ENCODE results near the gene CHD1. TPM values are rescaled to one million over a fixed set of nuclear protein-coding genes. Genes with fewer than 3 reads are reported as not detected.

The CHD1 gene

GRCh38 chr5:98805070-98805469 is 123.7 kb downstream of the CHD1 start:
- no peak overlapping the region for H3K4me3 ChIP-seq (ENCODE audit: low read length in 2 of 2)
- no peak overlapping the region for H3K18ac ChIP-seq (ENCODE audit: low read length)
- no peak overlapping the region for H2BK15ac ChIP-seq (ENCODE audit: low read length)
- H4K8ac ChIP-seq (ENCODE audit: low read depth, low read length) = no peak overlapping the region
- WGBS, 2 donors (ENCODE audit: extremely low coverage in 2 of 2, insufficient read length in 2 of 2, insufficient replicate concordance in 1 of 2) = no CpG with 5 or more reads among the region's 1 CpG
- DNase-seq (ENCODE audit: low spot score) = no peak
- H3K4me1 ChIP-seq (ENCODE audit: control insufficient read depth in 2 of 2, insufficient read depth in 1 of 2, low read depth in 1 of 2, low read length in 2 of 2) = no peaks in the 10 kb centered on the region
- H3K23ac ChIP-seq (ENCODE audit: low read depth, low read length, poor library complexity) = no peak overlapping the region
- no peak overlapping the region for H3K27ac ChIP-seq (replicated peaks; ENCODE audit: low read length)
- no peaks in the 10 kb centered on the region for H3K27me3 ChIP-seq (ENCODE audit: control insufficient read depth in 3 of 3, insufficient read depth in 3 of 3, low read depth in 1 of 3, low read length in 3 of 3)
- H3K14ac ChIP-seq (ENCODE audit: low read length) = no peak overlapping the region
- no peaks in the 10 kb centered on the region for H3K79me1 ChIP-seq (ENCODE audit: low read depth, low read length)
- H2BK5ac ChIP-seq (ENCODE audit: low read length) = no peak overlapping the region
- H3K9ac ChIP-seq (ENCODE audit: low read depth, low read length, poor library complexity) = no peak overlapping the region
- H3K36me3 ChIP-seq (replicated peaks in 1 of 2; ENCODE audit: control insufficient read depth in 2 of 2, insufficient read depth in 2 of 2, low read length in 2 of 2) = no peaks in the 10 kb centered on the region
- no peak overlapping the region for H4K91ac ChIP-seq (ENCODE audit: low read depth, low read length, poor library complexity)
- no peak overlapping the region for H2BK12ac ChIP-seq (ENCODE audit: low read length)
- H2BK120ac ChIP-seq (ENCODE audit: low read depth, low read length) = no peak overlapping the region
- H2AFZ ChIP-seq (ENCODE audit: low read length) = no peak overlapping the region
- H3K4me2 ChIP-seq (ENCODE audit: insufficient read depth, low read length, poor library complexity, severe bottlenecking) = no peak overlapping the region
- H3K9me3 ChIP-seq (replicated peaks in 1 of 2; ENCODE audit: control insufficient read depth in 2 of 2, insufficient read depth in 1 of 2, low read depth in 1 of 2, low read length in 2 of 2) = peaks cover 4 to 20% of the 10 kb centered on the region in 2 donors
- H2AK5ac ChIP-seq (ENCODE audit: low read depth, low read length) = no peak overlapping the region
- H3K4ac ChIP-seq (ENCODE audit: low read length) = no peak overlapping the region

- Histone ChIP-seq H2BK5ac (ENCODE audit: low read length) (no peak overlapping the region), H3K14ac (ENCODE audit: low read length) (no peak overlapping the region), H2BK12ac (ENCODE audit: low read length) (no peak overlapping the region), H3K4me3 (ENCODE audit: low read length in 2 of 2) (no peak overlapping the region), H3K79me1 (ENCODE audit: low read depth, low read length) (no peaks in the 10 kb centered on the region), H2BK120ac (ENCODE audit: low read depth, low read length) (no peak overlapping the region), H2BK15ac (ENCODE audit: low read length) (no peak overlapping the region), H2AK5ac (ENCODE audit: low read depth, low read length) (no peak overlapping the region), H3K27me3 (ENCODE audit: control insufficient read depth in 3 of 3, insufficient read depth in 3 of 3, low read depth in 1 of 3, low read length in 3 of 3) (no peaks in the 10 kb centered on the region), H3K4me2 (ENCODE audit: insufficient read depth, low read length, poor library complexity, severe bottlenecking) (no peak overlapping the region), H4K91ac (ENCODE audit: low read depth, low read length, poor library complexity) (no peak overlapping the region), H3K4me1 (ENCODE audit: control insufficient read depth in 2 of 2, insufficient read depth in 1 of 2, low read depth in 1 of 2, low read length in 2 of 2) (no peaks in the 10 kb centered on the region), H3K36me3 (replicated peaks in 1 of 2; ENCODE audit: control insufficient read depth in 2 of 2, insufficient read depth in 2 of 2, low read length in 2 of 2) (no peaks in the 10 kb centered on the region), H3K9me3 (replicated peaks in 1 of 2; ENCODE audit: control insufficient read depth in 2 of 2, insufficient read depth in 1 of 2, low read depth in 1 of 2, low read length in 2 of 2) (peaks cover 4 to 20% of the 10 kb centered on the region in 2 donors), H3K18ac (ENCODE audit: low read length) (no peak overlapping the region), H3K4ac (ENCODE audit: low read length) (no peak overlapping the region), H4K8ac (ENCODE audit: low read depth, low read length) (no peak overlapping the region), H3K23ac (ENCODE audit: low read depth, low read length, poor library complexity) (no peak overlapping the region), H2AFZ (ENCODE audit: low read length) (no peak overlapping the region), H3K9ac (ENCODE audit: low read depth, low read length, poor library complexity) (no peak overlapping the region), H3K27ac (replicated peaks; ENCODE audit: low read length) (no peak overlapping the region)
- no CpG with 5 or more reads among the region's 2 CpGs for WGBS, 2 donors (ENCODE audit: extremely low coverage in 2 of 2, insufficient read length in 2 of 2, insufficient replicate concordance in 1 of 2)
- DNase-seq (ENCODE audit: low spot score) = no peak
These were observed 124.7 kb downstream of the CHD1 start for GRCh38 chr5:98804066-98804465.

Small RNA genes within 50 kb of the gene (small RNA-seq; reads per million reads assigned to genes)
- gene RF00019 (ENCODE audit: insufficient read depth) (not detected), gene RNU6-402P (ENCODE audit: insufficient read depth) (not detected)
